ENCODE measurements around the gene SULT1A2.
"Not testable (repeated sequence)": the region's sequence is repeated elsewhere in the genome, so short reads cannot be mapped to it uniquely, and the experiment has no call there.

SULT1A2 gene

GRCh38 chr16:28596840-28597691, at the start of gene SULT1A2:
Gene SULT1A2, minus strand, starts transcription at chr16:28597050. Its CDS starts 1,120 bp downstream, at chr16:28595930.
- no peak for DNase-seq

DNA sequence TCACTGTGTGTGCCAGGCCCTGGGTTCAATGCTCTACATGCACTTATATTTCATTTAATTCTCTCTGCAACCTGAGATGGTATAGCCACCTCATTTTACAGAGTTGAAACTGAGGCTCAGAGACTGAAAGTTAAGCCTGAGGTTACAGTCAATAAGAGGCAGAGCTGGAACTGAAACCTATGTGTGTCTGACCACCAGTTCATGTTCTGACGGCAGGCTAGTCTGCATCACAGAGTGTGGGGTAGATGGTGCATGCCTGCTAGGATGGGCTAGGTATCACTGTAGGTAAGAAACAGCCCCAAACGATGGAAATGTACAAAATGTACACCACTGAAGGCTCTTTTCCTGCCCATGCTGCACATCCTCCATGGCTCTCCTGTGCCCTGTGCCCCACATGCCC, 43.1 kb upstream of the SULT1A2 start:
- DNase-seq, result not testable (repeated sequence)

- DNase-seq, result not testable (repeated sequence)
Observed at GRCh38 chr16:28638359-28638758, 41.5 kb upstream of the SULT1A2 start.

GRCh38 chr16:28637765-28638164, 40.9 kb upstream of the SULT1A2 start, which contains the start of gene NPIPB8:
Gene NPIPB8, plus strand, starts transcription at chr16:28638065. Its CDS starts 296 bp downstream, at chr16:28638361.
- not testable (repeated sequence) for DNase-seq

GRCh38 chr16:28636093-28636823, 39.4 kb upstream of the SULT1A2 start:
- peak; percentile 69 for DNase-seq

- not testable (repeated sequence) for DNase-seq
Observed at GRCh38 chr16:28630905-28631304, 34.1 kb upstream of the SULT1A2 start.

- no peak for DNase-seq
Observed at GRCh38 chr16:28623172-28623711, 26.4 kb upstream of the SULT1A2 start.

DNA sequence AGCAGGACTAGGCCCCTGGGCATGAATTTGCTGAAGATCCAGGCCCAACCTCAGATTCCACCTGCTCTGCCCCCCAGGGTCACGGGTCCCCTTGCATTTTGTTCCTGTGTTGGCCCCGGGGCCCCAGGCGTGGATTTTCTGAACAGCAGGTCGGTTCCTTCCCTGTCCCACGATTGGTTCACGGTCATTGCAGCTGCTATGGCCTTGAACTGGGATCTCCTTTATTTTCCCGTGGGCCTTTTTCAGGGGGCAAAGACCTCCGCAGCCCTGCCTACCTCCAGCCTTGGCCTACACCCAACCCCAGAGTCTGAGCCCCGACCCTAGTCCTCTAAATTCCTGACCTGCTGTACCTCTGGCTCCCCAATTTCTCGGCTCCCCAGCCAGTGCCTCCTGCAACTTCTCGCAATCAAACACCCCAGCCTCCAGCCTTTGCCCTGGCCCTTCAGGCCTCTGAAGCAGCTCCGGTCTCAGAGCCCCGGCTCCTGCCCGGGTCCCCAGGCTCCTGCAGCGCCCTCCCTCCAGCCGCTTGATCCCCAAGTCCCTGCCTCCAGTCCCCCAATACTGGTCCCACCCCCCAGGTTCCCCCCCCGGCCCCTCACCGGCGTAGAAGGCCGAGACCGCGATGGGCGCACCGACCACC, 25.8 kb upstream of the SULT1A2 start:
- DNase-seq, result not testable (repeated sequence)

DNA sequence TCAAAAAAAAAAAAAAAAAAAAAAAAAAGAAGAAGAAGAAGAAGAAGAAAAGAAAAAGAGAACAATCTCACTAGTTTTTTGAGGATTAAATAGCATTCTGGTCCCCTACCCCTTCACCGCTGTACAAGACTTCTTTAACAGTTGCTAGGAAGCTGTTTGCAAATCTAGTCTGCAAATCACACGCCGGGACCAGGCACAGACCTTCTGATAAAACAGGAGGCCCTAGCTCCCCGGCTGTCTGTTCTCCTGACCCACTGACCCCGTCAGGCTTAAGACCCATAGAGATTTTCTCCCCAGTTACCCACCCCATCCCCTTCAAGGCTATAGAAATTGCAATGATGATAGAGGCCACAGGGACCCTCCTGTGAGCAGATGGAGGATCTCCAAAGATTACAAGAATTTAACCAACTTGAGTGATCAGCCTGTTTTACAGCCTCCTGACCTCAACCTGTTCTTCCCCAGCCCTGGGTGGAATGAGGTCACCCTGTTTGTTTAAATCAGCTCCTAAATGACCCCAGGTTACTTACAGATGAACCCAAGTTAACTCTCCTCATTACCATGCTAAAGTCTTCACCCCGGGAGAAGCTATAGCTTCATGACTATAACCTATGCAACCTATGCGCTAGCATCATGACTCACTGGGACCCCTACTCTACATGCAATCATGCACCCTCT, 24.8 kb upstream of the SULT1A2 start:
- no peak for DNase-seq

DNA sequence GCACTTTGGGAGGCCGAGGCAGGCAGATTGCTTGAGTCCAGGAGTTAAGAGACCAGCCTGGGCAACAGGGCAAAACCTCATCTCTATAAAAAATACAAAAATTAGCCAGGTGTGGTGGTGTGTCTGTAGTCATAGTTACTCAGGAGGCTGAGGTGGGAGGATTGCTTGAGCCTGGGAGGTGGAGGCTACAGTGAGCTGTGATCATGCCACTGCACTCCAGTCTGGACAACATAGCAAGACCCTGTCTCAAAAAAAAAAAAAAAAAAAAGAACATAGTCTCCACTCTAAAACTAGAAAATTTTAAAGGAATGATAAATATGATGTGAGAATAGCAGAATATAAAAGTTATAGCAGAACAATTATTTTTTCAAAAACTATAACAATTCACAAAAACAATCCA, 23.5 kb upstream of the SULT1A2 start:
- DNase-seq, result not testable (repeated sequence)

- no peak for DNase-seq
Observed at GRCh38 chr16:28617874-28618273, 21.0 kb upstream of the SULT1A2 start.

DNA sequence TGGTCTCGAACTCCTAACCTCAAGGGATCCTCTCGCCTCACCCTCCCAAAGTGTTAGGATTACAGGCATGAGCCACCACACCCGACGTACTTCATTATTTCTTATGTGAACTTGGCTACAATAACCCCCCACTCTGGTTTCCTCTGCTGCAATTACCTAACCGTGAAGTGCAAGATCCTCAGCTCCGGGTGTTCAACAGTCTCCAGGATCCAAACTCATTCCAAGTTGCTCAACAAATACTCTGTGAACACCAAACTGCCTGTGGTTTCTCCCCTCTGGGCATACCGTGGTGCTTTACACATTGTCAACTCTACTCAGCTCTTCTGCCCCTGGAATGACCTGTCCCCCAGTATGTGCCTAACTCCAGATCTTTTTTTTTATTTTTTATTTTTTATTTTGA, 19.8 kb upstream of the SULT1A2 start:
- no peak for DNase-seq

DNA sequence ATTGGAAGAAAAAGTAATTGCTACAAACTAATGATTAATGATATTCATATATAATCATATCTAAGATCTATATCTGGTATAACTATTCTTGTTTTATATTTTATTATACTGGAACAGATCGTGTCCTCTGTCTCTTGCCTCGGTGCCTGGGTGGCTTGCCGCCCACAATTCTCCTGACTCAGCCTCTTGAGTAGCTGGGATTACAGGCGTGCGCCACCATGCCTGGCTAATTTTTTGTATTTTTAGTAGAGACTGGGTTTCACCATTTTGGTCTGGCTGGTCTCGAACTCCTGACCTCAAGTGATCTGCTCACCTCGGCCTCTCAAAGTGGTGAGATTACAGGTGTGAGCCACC, 19.4 kb upstream of the SULT1A2 start:
- DNase-seq, result not testable (repeated sequence)

- peak; percentile 15 for DNase-seq
Observed at GRCh38 chr16:28615486-28616223, 18.8 kb upstream of the SULT1A2 start.

- not testable (repeated sequence) for DNase-seq
Observed at GRCh38 chr16:28614561-28614960, 17.7 kb upstream of the SULT1A2 start.

- not testable (repeated sequence) for DNase-seq
Observed at GRCh38 chr16:28613912-28614311, 17.1 kb upstream of the SULT1A2 start.

GRCh38 chr16:28612359-28613280, 15.8 kb upstream of the SULT1A2 start:
- DNase-seq, result not testable (repeated sequence)

DNA sequence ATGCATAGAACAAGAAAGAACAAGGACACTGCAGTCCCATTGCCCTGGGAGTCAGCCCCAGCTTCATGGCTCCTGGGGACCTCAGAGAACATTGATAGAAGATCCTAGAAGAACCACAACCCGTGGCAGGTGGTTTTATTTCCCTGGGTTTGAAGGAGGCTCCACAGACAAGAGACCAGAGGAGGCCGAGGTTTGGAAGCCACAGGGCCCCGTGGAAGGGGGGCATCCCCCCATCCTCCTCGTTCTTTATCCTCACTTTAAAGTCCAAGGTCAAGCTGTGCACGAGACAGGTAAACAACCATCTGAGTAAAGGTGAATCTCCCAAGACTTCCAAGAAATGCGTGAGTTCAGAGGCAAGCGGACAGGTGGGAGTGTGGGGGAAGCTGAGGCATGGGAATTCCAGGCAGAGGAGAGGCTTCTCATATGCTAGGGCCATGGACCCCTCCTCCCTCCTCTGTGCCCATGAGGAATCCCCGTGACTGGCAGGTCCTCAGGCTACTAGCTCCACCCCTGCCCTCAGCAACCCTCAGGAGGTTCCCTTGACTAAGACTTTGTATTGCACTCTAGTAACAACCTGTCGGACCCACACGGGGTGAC, 13.8 kb upstream of the SULT1A2 start:
- DNase-seq, result no peak

DNA sequence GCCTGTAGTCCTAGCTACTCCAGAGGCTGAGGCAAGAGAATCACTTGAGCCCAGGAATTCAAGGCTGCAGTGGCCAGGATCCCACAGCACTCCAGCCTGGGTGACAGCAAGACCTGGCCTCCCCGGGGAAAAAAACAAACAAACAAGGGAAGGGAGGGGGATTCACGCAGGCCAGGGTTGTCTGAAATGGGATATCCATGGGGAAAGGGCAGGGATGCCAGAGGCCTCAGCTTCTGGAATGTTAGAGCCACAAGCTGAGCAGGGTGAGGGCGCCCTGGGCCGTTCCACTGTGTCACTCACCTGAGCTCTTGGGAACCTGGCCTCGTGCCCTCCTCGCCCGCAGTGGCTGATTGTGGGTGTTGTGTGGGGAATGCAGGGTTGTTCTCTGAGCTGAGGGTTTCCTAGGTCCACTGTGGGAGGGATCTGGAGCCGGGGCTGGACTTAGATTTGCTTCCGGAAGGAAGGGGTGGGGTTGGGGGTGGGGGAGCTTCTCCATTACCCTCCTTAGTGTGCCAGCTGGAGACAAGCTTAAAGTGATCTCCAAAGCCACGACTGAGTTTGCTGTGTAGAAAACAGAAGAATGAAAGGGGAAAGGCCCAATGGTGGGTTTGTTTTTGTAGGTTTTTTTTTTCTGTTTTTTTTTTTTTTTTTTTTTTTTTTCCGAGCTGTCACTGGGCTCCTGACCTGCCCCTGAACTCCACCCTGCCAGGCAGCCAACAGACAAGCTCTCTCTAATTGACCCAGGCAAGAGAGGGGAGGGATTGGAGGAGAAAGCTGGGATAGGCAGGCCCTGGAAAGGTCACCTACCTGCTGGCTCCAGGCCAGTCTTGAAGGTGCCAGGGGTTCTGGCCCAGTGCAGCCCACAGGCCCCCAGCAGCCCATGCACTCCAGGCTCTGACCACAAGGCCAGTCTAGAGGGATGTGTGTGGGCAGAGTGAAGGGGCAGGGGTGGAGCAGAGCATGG, 13.1 kb upstream of the SULT1A2 start, which contains the start of gene SULT1A1:
TSS of gene SULT1A1 (minus strand) at position 414 of the 964 bp plus-strand sequence. CDS start 1,189 bp downstream, outside the sequence.
- no peak for DNase-seq
